PFSK-1 (cell line): ENCODE measurements around the gene HAS3.

Experiments used
- POLR2AphosphoS5 ChIP-seq: IDR thresholded peaks from 2 replicates; pipeline ENCODE4 v1.6.1; 2012; ENCODE audit warnings: low read depth, mild to moderate bottlenecking, control low read depth, low read length, moderate library complexity
- SIN3A ChIP-seq: IDR thresholded peaks from 2 replicates; pipeline ENCODE4 v1.6.1; 2012; ENCODE audit warnings: mild to moderate bottlenecking, low read length, moderate library complexity, borderline replicate concordance; ENCODE audit not compliant: insufficient read depth

- TF ChIP-seq POLR2AphosphoS5 (no peak), SIN3A (no peak)
These were observed 13.0 kb downstream of the HAS3 start for GRCh38 chr16:69118468-69118867.
